HCT116 (cell line): ENCODE results near the gene SLC35F3. TPM values are rescaled to one million over a fixed set of nuclear protein-coding genes. Genes with fewer than 3 reads are reported as not detected.

Experiments
- ATAC-seq: fragments of 200-7000 bp; cut with Tn5 transposase; 2 replicates; pipeline ENCODE4 v1.9.1; 2020; ENCODE audit warnings: mild to moderate bottlenecking, moderate library complexity
- BruUV-seq: library from RNA; stranded (reverse); fragments of 400-500 nt; replicated peaks from 2 replicates; lab custom pipeline; 2021; lab: Mats Ljungman, UMichigan
- CTCF ChIA-PET: fragments of 300-600 bp; sonication (Branson Sonifier 250); formaldehyde crosslinking; loops from one replicate; lab custom pipeline; 2021; ENCODE audit warnings: antibody characterized with exemption; lab: Charles Lee
- POLR2A ChIA-PET: fragments of 300-600, 350-600 bp; sonication (Branson Sonifier 250); formaldehyde crosslinking; loops from one replicate; lab custom pipeline; 2021; ENCODE audit warnings: antibody characterized with exemption; lab: Charles Lee
- RAD21 ChIA-PET, 2 experiments: fragments of 300-600 bp; sonication (Branson Sonifier 250); formaldehyde crosslinking; loops; one replicate each; lab custom pipeline; 2023; ENCODE audit warnings: low total read pairs in 2 of 2; ENCODE audit not compliant: uncharacterized antibody in 2 of 2, unreplicated experiment in 2 of 2, low non-redundant PET in 1 of 2; lab: Charles Lee
- DNase-seq: peaks from one replicate; pipeline ENCODE4 v3.0.0-alpha.2; 2010; ENCODE audit warnings: low read depth, low spot score
- H2AFZ ChIP-seq: fragments of 200-600 bp; shearing (Covaris generic), sonication (generic); 2 replicates; pipeline ENCODE4 v1.6.1; 2017; ENCODE audit warnings: low read depth, mixed run types, mixed read lengths, antibody characterized with exemption, low read length; ENCODE audit not compliant: poor library complexity, severe bottlenecking
- H3K27ac ChIP-seq: 2 replicates; pipeline ENCODE4 v1.5.1; 2012; ENCODE audit warnings: low read depth, low read length
- H3K27me3 ChIP-seq: fragments of 200-600 bp; sonication (generic); 2 replicates; pipeline ENCODE4 v1.6.1; 2016; ENCODE audit warnings: mixed run types, low read length, mixed read lengths; ENCODE audit not compliant: insufficient read depth
- H3K36me3 ChIP-seq, 2 experiments: fragments of 200-500 bp in 1 of 2; fragments of 200-600 bp in 1 of 2; sonication (Bioruptor generic) in 1 of 2; sonication (generic) in 1 of 2; 2 replicates each; pipeline versions ENCODE4 v1.5.1 to v1.6.1; 2014 to 2016; ENCODE audit warnings: low read length in 2 of 2, inconsistent platforms in 1 of 2, mixed read lengths in 1 of 2, mixed run types in 1 of 2; ENCODE audit not compliant: insufficient read depth in 2 of 2, control insufficient read depth in 1 of 2
- H3K4me1 ChIP-seq, 2 experiments: fragments of 200-600 bp in 1 of 2; sonication (generic) in 1 of 2; 2 replicates each; pipeline versions ENCODE4 v1.5.1 to v1.6.1; 2012 to 2017; ENCODE audit warnings: low read length in 2 of 2, inconsistent platforms in 1 of 2, mild to moderate bottlenecking in 1 of 2, mixed read lengths in 1 of 2, mixed run types in 1 of 2, moderate library complexity in 1 of 2; ENCODE audit not compliant: insufficient read depth in 2 of 2, control insufficient read depth in 1 of 2
- H3K4me2 ChIP-seq: fragments of 200-600 bp; sonication (generic); 2 replicates; pipeline ENCODE4 v1.6.1; 2017; ENCODE audit warnings: mixed run types, low read length, mixed read lengths
- H3K4me3 ChIP-seq, 2 experiments: fragments of 200-600 bp in 1 of 2; sonication (generic) in 1 of 2; replicated peaks in 1 of 2; 2 replicates each; pipeline ENCODE4 v1.5.1; 2011 to 2016; ENCODE audit warnings: low read length in 2 of 2, control low read depth in 1 of 2, low read depth in 1 of 2, mild to moderate bottlenecking in 1 of 2, mixed read lengths in 1 of 2, mixed run types in 1 of 2
- H3K79me2 ChIP-seq: fragments of 200-600 bp; sonication (generic); 2 replicates; pipeline ENCODE4 v1.6.1; 2017; ENCODE audit warnings: mild to moderate bottlenecking, mixed run types, low read length, moderate library complexity, mixed read lengths; ENCODE audit not compliant: insufficient read depth
- H3K9ac ChIP-seq: fragments of 200-600 bp; sonication (generic); 2 replicates; pipeline ENCODE4 v1.6.1; 2016; ENCODE audit warnings: low read length, mixed read lengths
- H3K9me2 ChIP-seq: fragments of 200-600 bp; sonication (generic), shearing (Covaris generic); 2 replicates; pipeline ENCODE4 v1.6.1; 2017; ENCODE audit warnings: mixed run types, mild to moderate bottlenecking, moderate library complexity; ENCODE audit not compliant: insufficient read depth
- H3K9me3 ChIP-seq, 2 experiments: fragments of 200-500 bp in 1 of 2; fragments of 200-600 bp in 1 of 2; sonication (Bioruptor generic) in 1 of 2; sonication (generic) in 1 of 2; 2 replicates each; pipeline ENCODE4 v1.6.1; 2014 to 2017; ENCODE audit warnings: low read length in 2 of 2, mixed read lengths in 2 of 2, inconsistent platforms in 1 of 2, low read depth in 1 of 2, mild to moderate bottlenecking in 1 of 2, mixed run types in 1 of 2, moderate library complexity in 1 of 2; ENCODE audit not compliant: control insufficient read depth in 1 of 2, insufficient read depth in 1 of 2
- H4K20me1 ChIP-seq: fragments of 200-600 bp; sonication (generic), shearing (Covaris generic); 2 replicates; pipeline ENCODE4 v1.6.1; 2017; ENCODE audit warnings: mixed run types, mild to moderate bottlenecking, moderate library complexity; ENCODE audit not compliant: insufficient read depth
- ATF3 ChIP-seq: IDR thresholded peaks from 2 replicates; pipeline ENCODE4 v1.6.1; 2012
- CBX3 ChIP-seq: IDR thresholded peaks from 2 replicates; pipeline ENCODE4 v1.6.1; 2012; ENCODE audit warnings: low read depth
- CEBPB ChIP-seq: IDR thresholded peaks from 2 replicates; pipeline ENCODE4 v1.6.1; 2012; ENCODE audit warnings: low read depth
- EGR1 ChIP-seq: IDR thresholded peaks from 2 replicates; pipeline ENCODE4 v1.6.1; 2012; ENCODE audit warnings: low read depth
- ELF1 ChIP-seq: IDR thresholded peaks from 2 replicates; pipeline ENCODE4 v1.6.1; 2012; ENCODE audit warnings: low read depth, borderline replicate concordance
- EZH2 ChIP-seq: fragments of 200-600 bp; sonication (generic); IDR thresholded peaks from 2 replicates; pipeline ENCODE4 v1.6.1; 2017; ENCODE audit warnings: antibody characterized with exemption, mixed run types
- JUND ChIP-seq: IDR thresholded peaks from 2 replicates; pipeline ENCODE4 v1.6.1; 2012
- POLR2A ChIP-seq: IDR thresholded peaks from 2 replicates; pipeline ENCODE4 v1.7.0; 2011; ENCODE audit warnings: borderline replicate concordance; ENCODE audit not compliant: insufficient read depth, insufficient read length; ENCODE audit errors: extremely low read depth
- POLR2AphosphoS5 ChIP-seq: IDR thresholded peaks from 2 replicates; pipeline ENCODE4 v1.6.1; 2011; ENCODE audit warnings: mild to moderate bottlenecking, low read depth, low read length, moderate library complexity
- RAD21 ChIP-seq: IDR thresholded peaks from 2 replicates; pipeline ENCODE4 v1.6.1; 2012; ENCODE audit warnings: low read depth, mild to moderate bottlenecking
- SIN3A ChIP-seq: IDR thresholded peaks from 2 replicates; pipeline ENCODE4 v1.6.1; 2012; ENCODE audit warnings: low read depth
- SP1 ChIP-seq: IDR thresholded peaks from 2 replicates; pipeline ENCODE4 v1.6.1; 2012; ENCODE audit warnings: low read depth
- SRF ChIP-seq: IDR thresholded peaks from 2 replicates; pipeline ENCODE4 v1.6.1; 2012; ENCODE audit warnings: low read depth
- TCF7L2 ChIP-seq: IDR thresholded peaks from 2 replicates; pipeline ENCODE4 v1.7.0; 2011; ENCODE audit warnings: borderline replicate concordance, inconsistent platforms; ENCODE audit not compliant: insufficient read depth, insufficient read length; ENCODE audit errors: extremely low read depth
- YY1 ChIP-seq: IDR thresholded peaks from 2 replicates; pipeline ENCODE4 v1.6.1; 2011; ENCODE audit warnings: low read length, low read depth, moderate library complexity, mild to moderate bottlenecking; ENCODE audit not compliant: insufficient replicate concordance; ENCODE audit errors: extremely low read depth
- ZNF274 ChIP-seq: fragments of 200-500 bp; sonication (Bioruptor generic); IDR thresholded peaks from 2 replicates; pipeline ENCODE4 v1.6.1; 2014; ENCODE audit warnings: mild to moderate bottlenecking, low read depth, low read length, inconsistent platforms
- intact Hi-C: fragments of 100-400 bp; cut with micrococcal nuclease; formaldehyde crosslinking; loops from 2 replicates; pipeline ENCODE4 v1.10.0; 2022
- total RNA-seq: library from RNA; stranded (reverse); gene quantifications from one replicate; pipeline ENCODE4 v1.2.1, GENCODE V29; 2021; ENCODE audit not compliant: unreplicated experiment
- TF ChIP-seq, protein P1 (sequence below): IDR thresholded peaks from 2 replicates; pipeline ENCODE4 v1.6.1; 2011; ENCODE audit warnings: mild to moderate bottlenecking, low read length, moderate library complexity; ENCODE audit not compliant: insufficient replicate concordance; ENCODE audit errors: extremely low read depth
- TF ChIP-seq, protein P2 (sequence below): IDR thresholded peaks from 2 replicates; pipeline ENCODE4 v1.6.1; 2012
- TF ChIP-seq, protein P3 (sequence below), 3 experiments: fragments of 200-600 bp in 1 of 3; sonication (generic) in 1 of 3; IDR thresholded peaks in 2 of 3; conservative IDR thresholded peaks in 1 of 3; 2 replicates each; pipeline ENCODE4 v1.5.1; 2012 to 2017; ENCODE audit warnings: low read depth in 2 of 3, low read length in 2 of 3, antibody characterized with exemption in 1 of 3, borderline replicate concordance in 1 of 3, control low read depth in 1 of 3, mild to moderate bottlenecking in 1 of 3, mixed read lengths in 1 of 3, mixed run types in 1 of 3, moderate library complexity in 1 of 3; ENCODE audit not compliant: insufficient read depth in 1 of 3

The SLC35F3 gene
- total RNA-seq, 1 experiment from 2014 or later: 6.4 TPM

DNA sequence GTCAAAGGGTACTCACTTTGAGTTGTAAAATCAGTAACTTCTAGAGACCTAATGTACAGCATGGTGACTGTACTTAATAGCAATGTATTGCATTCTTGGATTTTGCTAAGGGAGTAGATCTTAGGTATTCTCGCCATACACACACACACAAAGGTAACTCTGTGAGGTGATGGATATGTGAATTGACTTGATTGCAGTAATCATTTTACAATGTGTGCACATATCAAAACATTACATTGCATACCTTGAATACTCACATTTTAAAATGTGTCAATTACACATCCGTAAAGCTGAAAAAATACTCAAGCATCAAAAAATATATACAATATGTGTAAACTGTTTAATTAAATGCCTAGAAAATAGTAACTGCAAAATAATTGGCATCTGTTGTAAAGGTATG is 86.0 kb downstream of the SLC35F3 start:
- ChIA-PET RAD21 (no interaction called here), POLR2A (no interaction called here), CTCF (no interaction called here)
- Histone ChIP-seq H3K4me2 (no peak overlapping the region), H3K4me1 (peaks cover 9 to 47% of the 10 kb centered on the region in 2 experiments; a peak in 3 of 4 replicates), H3K4me3 (no peak overlapping the region), H3K27me3 (no peaks in the 10 kb centered on the region), H4K20me1 (no peaks in the 10 kb centered on the region; the same call in 1 of the 2 replicates), H3K36me3 (no peaks in the 10 kb centered on the region), H3K9me3 (no peaks in the 10 kb centered on the region), H3K79me2 (peaks cover 12% of the 10 kb centered on the region; the same call in 1 of the 2 replicates), H3K27ac (no peak overlapping the region), H3K9ac (no peak overlapping the region), H2AFZ (no peak overlapping the region), H3K9me2 (no peaks in the 10 kb centered on the region)
- no TSS peak for BruUV-seq
- intact Hi-C loops: loop anchor here (5.0 kb wide), 1 partner anchor 83 kb away; no protein-coding TSS in a partner anchor
- no peak for TF ChIP-seq SRF
- no peak for TF ChIP-seq CEBPB
- TF ChIP-seq YY1: no peak
- TF ChIP-seq POLR2AphosphoS5: no peak
- TF ChIP-seq, protein P1, sequence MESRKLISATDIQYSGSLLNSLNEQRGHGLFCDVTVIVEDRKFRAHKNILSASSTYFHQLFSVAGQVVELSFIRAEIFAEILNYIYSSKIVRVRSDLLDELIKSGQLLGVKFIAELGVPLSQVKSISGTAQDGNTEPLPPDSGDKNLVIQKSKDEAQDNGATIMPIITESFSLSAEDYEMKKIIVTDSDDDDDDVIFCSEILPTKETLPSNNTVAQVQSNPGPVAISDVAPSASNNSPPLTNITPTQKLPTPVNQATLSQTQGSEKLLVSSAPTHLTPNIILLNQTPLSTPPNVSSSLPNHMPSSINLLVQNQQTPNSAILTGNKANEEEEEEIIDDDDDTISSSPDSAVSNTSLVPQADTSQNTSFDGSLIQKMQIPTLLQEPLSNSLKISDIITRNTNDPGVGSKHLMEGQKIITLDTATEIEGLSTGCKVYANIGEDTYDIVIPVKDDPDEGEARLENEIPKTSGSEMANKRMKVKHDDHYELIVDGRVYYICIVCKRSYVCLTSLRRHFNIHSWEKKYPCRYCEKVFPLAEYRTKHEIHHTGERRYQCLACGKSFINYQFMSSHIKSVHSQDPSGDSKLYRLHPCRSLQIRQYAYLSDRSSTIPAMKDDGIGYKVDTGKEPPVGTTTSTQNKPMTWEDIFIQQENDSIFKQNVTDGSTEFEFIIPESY: no peak
- TF ChIP-seq EGR1: no peak
- no peak for TF ChIP-seq SP1
- no peak for TF ChIP-seq SIN3A
- no peak for TF ChIP-seq EZH2
- TF ChIP-seq TCF7L2: no peak
- TF ChIP-seq, protein P2, sequence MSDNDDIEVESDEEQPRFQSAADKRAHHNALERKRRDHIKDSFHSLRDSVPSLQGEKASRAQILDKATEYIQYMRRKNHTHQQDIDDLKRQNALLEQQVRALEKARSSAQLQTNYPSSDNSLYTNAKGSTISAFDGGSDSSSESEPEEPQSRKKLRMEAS: no peak
- TF ChIP-seq JUND: no peak
- no peak for TF ChIP-seq ELF1
- TF ChIP-seq, protein P3, sequence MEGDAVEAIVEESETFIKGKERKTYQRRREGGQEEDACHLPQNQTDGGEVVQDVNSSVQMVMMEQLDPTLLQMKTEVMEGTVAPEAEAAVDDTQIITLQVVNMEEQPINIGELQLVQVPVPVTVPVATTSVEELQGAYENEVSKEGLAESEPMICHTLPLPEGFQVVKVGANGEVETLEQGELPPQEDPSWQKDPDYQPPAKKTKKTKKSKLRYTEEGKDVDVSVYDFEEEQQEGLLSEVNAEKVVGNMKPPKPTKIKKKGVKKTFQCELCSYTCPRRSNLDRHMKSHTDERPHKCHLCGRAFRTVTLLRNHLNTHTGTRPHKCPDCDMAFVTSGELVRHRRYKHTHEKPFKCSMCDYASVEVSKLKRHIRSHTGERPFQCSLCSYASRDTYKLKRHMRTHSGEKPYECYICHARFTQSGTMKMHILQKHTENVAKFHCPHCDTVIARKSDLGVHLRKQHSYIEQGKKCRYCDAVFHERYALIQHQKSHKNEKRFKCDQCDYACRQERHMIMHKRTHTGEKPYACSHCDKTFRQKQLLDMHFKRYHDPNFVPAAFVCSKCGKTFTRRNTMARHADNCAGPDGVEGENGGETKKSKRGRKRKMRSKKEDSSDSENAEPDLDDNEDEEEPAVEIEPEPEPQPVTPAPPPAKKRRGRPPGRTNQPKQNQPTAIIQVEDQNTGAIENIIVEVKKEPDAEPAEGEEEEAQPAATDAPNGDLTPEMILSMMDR (IDR thresholded peaks at IDR 0.05 in 2 of 3, conservative IDR thresholded peaks at IDR 0.05 in 1 of 3; ENCODE audit: borderline replicate concordance in 1 of 3, insufficient read depth in 1 of 3, low read depth in 2 of 3, low read length in 2 of 3): no peak
- no peak for TF ChIP-seq ZNF274
- TF ChIP-seq POLR2A: no peak
- TF ChIP-seq RAD21: no peak
- TF ChIP-seq ATF3: no peak
- no peak for TF ChIP-seq CBX3
- no peak for DNase-seq
- no peak for ATAC-seq
